ENCODE results near the gene SEMA3G.

Gene SEMA3G

DNA sequence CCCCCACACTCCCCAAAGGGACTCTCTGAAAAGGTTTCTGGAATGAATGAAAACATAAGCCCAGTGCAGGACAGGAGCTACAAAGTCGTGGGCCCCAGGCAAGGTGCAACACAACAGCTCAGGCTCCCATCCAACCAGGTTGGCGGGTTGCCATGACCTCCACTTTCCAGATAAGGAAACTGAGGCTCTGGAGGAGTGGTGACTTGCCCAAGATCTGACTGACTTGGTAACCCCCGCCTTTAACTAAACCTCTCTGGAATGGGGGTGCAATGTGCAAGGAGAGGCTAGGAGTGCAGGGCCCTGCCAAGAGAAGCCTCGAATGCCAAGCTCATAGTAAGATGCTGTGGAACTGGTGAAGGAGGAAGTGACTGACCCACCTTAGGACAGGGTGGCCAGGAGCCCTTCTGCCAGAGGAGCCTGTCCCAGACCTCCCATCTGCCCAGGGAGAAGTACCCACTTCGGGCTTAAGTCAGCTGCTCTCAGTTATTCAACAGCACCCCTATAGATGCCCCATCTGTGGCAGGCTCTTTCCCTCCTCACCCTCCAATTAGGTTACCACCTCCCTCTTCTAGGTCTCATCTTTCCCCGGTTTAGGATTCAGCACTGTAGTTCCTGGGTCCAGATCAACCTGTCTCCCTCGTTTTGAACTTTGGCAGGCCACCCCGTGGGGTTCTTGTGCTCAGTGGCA is 9.5 kb upstream of the SEMA3G start:
- no peak for DNase-seq (ENCODE audit: low read depth in 1 of 2, low spot score in 1 of 2)

DNA sequence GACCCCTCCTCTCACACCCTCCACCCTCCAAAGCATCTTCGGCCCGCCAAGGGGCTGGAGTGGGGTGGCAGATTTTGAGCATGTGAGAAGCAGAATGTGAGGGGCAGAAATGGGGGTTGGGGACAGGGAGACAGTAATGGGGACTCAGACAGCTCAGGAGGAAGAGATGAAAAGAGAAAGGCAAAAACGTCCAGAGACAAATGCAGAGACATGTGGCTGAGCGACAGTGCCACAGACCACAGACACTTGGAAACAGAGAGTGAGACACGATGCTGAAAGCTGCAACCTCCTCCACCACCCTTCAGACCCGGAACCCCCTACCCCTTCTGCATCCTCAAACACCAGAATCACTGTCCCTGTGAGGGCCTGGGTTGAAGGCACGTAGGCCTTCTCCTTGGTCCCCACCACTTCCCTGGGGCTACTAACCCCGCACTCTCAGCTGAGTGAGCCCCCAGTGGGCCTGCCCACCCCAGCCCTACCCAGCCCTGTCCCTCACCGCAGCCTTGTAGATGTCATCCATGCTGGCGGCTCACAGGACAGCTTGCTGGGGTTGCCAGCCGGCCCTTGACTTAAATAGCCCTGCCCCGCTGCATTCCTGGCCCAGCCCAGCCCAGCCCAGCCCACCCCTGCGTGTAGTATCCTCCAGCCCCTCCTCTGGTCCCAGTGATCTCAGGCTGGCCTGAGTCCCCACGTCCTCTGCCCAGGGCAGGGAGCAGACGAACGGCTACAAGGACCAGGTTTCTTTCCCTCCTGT is 8.8 kb upstream of the SEMA3G start, which contains the start of gene TNNC1:
Gene TNNC1, minus strand, starts transcription at position 546 of the 754 bp plus-strand sequence. Its CDS starts 26 bp downstream, at position 520.
- DNase-seq (ENCODE audit: low read depth in 1 of 2, low spot score in 1 of 2): no peak

DNA sequence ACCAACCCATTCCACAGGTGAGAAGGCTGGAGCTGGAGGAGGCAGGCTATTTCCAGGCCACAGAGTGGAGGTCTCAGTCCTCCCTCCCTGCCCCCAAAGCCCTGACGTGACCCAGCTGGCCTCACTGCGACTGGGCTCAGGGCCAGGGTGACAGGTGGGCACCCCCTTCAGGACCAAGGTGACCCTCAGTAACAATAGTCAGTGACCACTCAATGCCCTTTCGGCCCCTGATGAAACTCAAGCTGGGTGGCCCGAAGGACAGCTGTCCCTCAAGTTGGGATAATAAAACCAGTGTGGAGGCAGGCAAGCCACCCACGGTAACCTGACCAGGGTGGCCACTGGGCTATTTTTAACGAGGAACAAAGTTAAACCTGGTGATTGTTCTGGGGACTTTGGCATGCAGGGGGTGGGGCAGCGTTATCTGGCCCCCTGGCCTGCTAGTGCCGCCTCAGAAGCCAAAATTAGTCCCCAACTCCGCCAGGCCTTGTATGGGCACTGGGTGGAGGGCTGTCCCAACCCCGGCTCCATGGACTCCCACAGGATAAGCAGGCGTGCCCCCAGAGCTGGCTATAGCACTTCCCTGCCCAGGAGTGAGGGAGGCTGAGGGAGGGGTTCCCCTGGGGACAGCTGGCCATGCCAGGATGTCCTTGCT is 7.8 kb upstream of the SEMA3G start:
- no peak for DNase-seq (ENCODE audit: low read depth in 1 of 2, low spot score in 1 of 2)

DNA sequence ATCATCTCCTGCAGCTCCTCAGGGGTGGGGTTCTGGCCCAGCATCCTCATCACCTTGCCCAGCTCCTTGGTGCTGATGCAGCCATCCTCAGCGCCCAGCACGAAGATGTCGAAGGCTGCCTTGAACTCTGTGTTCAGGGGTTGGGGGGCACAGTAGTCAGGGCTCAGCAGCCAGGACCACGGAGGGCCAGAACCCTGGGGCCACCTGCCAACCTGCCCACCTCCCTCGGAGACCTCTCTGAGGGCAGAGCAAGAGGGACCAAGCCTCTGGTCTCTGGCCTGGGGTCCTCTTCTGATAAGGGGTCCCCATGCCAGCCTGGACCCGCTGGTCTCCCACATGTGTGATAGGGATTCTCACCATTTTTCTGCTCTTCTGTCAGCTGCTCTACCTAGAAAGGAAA is 7.2 kb upstream of the SEMA3G start:
- no peak for DNase-seq (ENCODE audit: low read depth in 1 of 2, low spot score in 1 of 2)

DNA sequence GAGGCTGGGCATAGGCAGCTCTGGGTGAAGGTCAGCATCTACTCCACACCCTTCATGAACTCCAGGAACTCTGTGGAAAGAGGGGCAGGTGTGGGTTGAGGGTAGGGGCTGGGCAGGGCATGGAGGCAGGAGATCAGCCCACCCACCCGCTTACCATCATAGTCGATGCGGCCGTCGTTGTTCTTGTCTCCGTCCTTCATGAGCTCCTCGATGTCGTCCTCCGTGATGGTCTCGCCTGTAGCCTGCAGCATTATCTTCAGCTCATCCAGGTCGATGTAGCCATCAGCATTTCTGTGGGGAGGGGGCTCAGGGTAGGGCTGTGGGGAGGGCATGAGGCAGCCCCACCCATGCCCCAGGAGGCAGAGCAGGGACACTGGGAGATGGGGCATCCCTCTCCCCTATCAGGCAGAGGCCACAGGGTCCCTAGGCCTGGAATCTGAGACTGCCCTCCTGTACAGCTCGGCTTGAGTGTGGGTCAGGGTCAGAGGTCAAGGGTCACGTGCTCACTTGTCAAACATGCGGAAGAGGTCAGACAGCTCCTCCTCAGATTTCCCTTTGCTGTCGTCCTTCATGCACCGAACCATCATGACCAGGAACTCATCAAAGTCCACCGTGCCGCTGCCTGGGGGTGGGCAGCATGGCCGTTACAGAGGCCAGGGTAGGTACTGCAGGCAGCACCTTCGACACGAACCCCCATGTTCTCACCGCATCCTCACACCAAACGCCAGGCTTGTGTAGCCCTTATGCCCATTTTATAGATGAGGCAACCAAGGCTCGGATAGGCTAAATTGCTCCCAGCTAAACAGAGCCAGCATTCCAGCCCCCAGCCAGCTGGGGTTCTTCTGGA is 6.6 kb upstream of the SEMA3G start:
- DNase-seq (ENCODE audit: low read depth in 1 of 2, low spot score in 1 of 2): no peak

DNA sequence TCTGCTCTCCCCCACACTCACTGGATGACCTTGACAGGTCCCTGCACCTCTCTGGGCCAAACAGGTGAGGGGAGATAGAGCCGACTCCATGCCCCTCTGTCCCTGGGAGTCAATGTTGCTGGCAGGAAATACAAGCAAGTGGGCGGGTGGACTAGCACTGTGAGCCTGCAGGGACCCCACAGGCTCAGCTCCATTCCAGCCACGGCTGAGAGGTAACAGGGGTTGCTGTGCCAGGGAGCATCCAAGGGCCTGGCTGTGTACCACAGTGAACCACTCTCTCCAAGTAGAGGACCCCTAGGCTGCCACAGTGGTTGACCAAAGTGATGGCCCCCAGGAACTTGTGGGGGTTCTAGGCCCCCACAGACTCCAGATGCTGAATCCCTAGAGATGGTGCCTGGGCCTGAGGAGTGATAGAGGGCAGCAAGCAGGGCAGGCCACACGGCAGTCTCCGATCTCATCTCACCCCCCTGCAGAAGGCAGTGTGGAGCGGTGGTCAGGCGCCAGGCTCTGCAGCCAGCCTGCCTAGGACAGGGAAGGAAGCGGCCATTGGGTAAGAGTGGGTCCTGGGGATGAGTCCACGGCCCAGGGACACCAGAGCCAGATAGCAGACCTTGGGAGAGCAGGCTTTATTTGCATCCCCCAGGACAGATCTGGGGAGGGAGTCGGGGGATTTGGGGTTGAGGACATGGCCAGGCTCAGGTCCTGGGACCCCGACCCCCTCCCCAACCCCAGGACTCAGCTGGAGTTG is 5.8 kb upstream of the SEMA3G start:
- DNase-seq (ENCODE audit: low read depth in 1 of 2, low spot score in 1 of 2): no peak

DNA sequence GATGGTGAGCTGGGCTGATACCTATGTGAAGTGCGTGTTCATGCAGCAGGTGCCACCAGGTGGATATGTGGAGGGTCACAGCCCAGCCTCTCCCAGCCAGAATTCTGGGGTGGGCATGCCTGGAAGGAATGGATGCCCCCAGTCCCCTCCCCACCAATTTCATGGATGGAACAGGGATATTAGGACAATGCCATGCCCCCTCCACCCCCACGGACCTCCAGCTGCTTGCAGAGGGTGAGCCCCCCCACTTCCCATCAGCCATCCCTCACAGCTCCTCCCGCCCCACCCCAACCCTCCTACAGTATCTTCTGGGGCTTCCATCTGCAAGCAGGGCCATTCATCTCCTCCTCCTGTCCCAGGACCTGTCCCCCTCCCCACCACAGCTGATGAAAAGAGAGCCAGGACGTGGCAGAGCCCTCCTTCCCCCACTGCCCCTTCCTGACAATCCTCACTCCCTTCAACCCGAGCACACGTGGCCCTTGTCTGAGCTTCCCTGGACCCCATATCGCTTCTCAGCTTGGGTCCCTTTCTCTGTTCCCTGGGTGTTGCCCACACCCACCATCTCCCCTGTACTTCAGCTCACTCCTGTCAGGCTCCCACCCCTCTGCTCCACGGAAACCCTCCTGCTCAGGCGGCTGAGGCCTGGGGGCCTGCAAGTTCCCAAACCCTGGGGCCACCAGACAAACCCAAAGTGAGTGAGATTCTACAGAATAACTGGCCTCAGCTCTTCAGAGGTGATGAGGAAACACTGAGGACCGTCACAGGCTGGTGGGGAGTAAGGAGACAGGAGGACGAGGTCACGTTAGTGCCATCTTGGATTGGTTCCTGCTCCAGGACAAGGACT is 2.8 kb upstream of the SEMA3G start:
- DNase-seq (ENCODE audit: low read depth in 1 of 2, low spot score in 1 of 2): no peak

DNA sequence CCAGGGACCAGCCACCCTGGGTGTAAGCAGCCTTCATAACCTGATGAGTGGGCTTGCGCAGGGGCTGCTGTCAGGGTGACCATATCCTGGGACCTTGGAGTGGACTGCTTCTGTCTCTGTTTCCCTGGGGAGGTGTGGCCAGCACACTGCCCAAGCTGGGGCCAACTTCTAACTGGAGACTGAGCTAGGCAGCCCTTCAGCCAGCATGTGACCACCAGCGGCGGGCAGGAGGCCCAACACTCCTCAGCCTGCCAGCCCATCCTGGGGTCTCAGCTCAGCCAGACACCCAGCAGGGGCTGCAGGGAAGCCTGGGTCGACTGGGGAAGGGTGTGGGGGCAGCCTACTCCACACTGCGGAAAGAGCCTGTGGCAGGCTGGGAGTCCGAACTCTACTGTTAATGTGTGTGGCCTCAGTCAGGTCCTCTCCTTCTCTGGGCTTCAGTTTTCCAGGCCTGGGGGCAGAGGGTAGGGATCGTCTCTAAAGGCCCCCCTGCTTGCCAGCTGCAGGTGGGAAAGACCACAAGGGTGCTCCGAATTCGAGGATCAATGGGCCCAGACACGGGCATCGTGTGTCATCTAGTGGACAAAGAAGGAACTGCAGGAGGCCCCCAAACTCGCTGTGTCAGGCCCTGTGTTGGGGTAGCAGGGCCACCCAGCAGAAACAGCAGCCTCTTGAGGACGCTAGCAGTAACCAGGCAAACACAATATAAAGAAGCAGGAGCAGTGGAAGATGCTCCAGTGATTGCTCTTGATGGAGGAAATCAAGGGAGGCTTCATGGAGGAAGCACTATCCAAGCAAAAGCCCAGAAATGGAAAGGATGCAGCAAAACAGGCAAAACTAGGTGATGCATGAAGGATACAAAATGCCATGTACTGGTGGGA is 2.0 kb upstream of the SEMA3G start:
- peak; percentile 51 to 52 for DNase-seq (ENCODE audit: low read depth in 1 of 2, low spot score in 1 of 2)

DNA sequence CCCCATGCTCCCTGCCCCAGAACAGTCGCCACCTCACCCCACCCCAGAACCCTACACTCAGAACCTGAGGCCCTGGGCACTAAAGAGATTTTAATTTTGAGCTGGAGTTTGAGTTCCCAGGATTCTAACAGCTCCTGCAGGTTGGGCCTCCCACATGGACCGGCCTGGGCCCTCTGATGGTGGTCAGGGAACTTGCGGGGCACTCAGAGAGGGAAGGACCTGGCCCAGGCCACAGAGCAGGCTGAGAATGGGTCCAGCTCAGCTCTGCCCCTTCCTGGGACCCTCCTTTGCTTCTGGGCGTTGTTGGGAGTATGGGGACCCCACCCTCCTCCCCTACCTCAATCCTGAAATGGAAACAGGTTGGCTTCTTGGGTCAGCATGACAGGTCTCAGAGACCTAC is 1.1 kb upstream of the SEMA3G start:
- no peak for DNase-seq (ENCODE audit: low read depth in 1 of 2, low spot score in 1 of 2)

DNA sequence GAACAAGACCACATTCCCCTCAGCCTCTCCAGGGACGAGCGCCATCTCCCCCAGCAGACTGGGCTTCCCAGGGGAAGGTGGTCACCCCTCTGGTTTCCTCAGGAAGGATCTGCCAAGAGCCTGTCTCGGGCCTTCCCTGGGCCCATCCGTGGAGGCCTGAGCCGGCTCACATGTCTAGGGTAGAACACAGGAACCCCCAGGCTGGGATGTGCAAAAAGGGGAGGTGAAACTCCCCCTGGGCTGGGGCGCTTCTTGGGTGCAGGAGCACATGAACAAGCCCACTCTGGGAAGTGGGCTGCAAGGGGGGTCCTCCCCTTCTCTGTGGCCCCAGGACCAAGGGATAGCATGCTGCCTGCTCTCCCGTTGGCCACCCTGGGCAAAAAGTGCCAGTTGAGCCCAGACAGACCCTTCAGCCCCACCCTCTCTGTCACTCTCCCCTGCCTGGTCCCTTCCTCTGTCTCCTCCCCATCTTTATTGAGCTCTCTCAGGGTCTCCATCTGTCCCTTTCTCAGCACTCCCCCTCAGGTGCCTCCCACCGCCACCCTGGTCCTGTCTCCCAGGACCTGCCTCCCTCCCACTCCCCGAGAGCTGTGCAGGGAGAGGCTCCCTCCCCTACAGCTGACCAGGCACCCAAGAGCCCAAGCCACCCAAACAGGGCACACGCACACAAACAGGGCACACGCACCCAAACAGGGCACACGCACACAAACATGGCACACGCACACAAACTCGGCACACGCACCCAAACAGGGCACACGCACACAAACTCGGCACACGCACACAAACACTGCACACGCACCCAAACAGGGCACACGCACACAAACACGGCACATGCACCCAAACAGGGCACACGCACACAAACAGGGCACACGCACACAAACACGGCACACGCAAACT is 864 bp downstream of the SEMA3G start:
- no peak for DNase-seq (ENCODE audit: low read depth in 1 of 2, low spot score in 1 of 2)

DNA sequence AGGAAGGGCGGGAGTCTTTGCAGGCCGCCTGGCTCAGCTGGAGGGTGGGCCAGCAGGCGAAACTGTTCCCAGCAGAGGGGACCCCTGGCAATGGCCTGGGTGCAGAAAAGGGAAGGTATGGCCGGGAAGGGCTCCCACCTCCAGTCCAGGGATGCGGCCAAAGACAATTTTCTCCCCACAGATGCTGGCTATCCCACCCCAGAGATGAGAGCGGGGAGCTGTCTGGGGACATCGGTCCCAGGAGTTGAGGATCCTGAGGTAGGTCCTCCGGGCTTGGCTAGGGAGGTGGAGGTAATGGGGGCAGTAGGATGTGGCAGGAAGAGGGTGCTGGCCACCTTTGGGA is 1.7 kb downstream of the SEMA3G start:
- DNase-seq (ENCODE audit: low read depth in 1 of 2, low spot score in 1 of 2): no peak

DNA sequence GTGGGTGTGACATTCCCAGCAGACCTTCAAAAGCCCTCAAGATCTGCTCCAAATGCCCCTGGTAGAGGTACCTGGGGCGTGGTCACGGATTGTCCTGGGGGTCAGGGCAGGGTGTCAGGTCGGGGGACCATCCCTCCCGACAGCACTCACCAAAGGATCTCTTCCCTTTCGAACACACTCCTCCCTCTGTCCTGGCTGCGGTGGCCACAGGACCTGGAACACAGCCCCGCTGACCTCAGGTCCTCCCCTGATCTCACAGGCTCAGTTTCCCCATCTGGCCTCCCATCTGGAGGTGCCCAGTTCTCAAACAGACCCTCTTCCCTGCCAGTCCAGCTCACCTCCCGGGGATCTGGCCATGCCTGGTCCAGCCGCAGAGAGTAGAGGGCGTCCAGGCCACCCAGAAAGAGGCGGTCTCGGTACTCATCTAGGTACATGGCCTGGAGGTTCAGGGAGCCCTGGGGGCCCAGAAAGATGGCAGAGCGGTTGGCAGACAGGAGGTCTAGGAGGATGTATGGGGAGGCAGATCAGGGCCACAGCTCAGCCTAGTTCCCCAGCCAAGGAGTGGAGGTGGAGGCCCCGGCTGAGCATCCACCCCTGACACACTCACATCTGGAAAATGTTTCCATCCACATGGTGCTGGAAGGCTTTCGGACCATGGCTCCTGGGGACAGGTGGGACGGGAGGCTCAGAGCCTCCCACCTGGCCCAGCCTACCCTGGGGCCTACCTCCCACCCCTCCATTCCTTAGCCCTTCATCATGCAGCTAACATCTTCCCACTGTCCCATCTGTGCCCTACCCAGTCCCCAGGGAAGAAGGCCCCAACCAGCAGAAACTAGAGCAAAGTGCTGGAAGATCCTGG is 2.3 kb downstream of the SEMA3G start:
- DNase-seq (ENCODE audit: low read depth in 1 of 2, low spot score in 1 of 2): no peak

DNA sequence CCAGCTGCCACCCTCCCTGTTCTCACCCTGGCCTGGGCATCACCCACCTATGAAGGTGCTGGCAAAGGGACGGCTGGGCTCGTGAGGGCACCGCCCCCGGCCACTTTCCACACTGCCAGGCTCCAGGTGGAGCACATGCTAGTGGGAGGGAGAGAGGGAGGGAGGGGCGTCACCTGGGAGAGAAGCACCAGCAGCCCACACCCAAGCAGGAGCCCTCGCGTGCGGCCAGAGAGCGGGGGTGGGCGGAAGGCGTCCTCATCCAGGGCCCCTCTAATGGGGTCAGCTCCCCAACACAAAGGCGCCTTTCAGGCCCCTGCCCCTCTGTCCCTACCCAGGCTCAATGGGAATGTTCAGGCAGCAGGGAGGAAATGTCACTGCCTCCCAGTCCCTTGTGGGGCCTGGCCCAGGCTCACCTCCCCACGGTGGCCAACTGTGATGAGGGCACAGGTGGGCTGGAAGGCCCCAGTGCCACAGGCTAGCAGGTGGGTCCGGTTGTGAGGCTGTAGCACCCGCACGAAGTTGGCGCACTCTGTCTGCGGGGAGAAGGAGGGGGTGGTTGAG is 3.1 kb downstream of the SEMA3G start:
- DNase-seq (ENCODE audit: low read depth in 1 of 2, low spot score in 1 of 2): no peak

DNA sequence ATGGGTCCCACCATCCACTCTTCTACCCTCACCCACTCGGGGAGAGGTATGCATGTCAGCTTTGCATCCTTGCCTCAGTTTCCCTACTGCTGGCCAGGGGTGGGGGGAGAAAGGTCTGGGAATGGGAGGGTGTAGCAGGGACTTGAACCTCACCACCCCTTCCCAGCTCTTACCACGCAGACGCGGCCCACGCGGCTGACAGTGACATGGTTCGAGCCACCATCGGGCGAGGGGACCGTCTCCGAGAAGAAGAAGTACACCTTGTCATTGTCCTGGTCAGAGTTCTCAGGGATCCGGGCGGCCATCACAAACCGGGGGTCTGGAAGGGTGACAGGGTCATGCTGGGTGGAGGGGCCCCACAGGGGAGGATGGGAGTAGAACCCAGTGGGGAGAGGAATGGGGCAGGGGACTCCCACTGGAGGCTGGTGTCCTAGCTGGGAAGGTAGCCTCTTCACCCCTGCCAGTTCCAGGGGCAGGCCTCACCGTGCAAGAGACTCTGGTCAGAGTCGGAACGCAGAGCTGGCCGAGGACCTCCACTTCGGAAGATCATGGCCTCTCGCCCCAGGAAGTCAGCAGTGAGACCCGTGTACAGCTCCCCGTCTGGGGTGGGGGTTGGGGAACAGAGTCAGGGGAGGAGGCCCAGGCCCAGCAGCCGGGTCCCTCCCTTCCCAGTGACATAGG is 3.7 kb downstream of the SEMA3G start:
- DNase-seq (ENCODE audit: low read depth in 1 of 2, low spot score in 1 of 2): no peak

DNA sequence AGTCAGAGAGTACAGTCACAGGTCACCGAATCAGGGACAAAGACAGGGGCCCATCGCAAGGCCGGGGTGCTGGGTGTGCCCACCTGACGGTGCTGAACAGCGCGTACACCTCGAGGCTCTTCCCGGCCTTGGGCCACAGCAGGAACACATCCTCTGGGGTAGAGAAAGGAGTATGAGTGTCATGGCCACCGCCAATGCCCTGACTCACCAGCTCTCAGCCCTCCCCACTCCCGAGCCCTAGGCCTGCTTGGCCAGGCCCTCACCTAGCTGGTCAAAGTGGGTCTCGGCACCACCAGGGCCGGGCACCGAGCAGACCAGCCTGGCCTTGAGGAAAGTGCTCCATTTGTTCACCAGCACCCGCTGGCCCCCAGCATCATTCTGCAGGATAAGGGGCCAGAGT is 4.2 kb downstream of the SEMA3G start:
- DNase-seq (ENCODE audit: low read depth in 1 of 2, low spot score in 1 of 2): no peak

DNA sequence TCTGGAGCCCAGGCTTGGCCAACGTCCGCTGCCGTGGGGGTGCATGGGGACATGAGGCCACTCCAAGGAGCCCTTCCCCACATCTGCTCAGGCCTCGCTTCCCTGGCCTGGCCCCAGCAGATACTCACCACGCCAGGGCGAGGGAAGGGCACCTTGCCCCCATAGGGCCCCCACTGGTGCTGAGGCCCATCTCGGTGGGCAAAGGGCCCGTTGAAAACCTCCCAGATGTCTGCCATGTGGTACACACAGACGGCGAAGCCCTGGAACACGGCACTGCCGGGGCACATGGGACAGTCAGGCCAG is 4.7 kb downstream of the SEMA3G start:
- DNase-seq (ENCODE audit: low read depth in 1 of 2, low spot score in 1 of 2): no peak

Data from activated T-helper 1 cell treated with anti-CD3 and anti-CD28 coated beads, Interleukin-2, amount 50 U/mL, for 16 hours (primary cell).